PC-9 (cell line): ENCODE results near the gene SEMA5A.

Experiments
- EZH2 ChIP-seq: fragments of 200-600 bp; sonication (generic); IDR thresholded peaks from 2 replicates; pipeline ENCODE4 v1.8.0; 2017; ENCODE audit warnings: antibody characterized with exemption, low read depth
- TF ChIP-seq, protein P1 (sequence below): fragments of 200-600 bp; sonication (generic); conservative IDR thresholded peaks from 2 replicates; pipeline ENCODE4 v1.6.1; 2017; ENCODE audit warnings: mixed run types, antibody characterized with exemption, mild to moderate bottlenecking, moderate library complexity

DNA sequence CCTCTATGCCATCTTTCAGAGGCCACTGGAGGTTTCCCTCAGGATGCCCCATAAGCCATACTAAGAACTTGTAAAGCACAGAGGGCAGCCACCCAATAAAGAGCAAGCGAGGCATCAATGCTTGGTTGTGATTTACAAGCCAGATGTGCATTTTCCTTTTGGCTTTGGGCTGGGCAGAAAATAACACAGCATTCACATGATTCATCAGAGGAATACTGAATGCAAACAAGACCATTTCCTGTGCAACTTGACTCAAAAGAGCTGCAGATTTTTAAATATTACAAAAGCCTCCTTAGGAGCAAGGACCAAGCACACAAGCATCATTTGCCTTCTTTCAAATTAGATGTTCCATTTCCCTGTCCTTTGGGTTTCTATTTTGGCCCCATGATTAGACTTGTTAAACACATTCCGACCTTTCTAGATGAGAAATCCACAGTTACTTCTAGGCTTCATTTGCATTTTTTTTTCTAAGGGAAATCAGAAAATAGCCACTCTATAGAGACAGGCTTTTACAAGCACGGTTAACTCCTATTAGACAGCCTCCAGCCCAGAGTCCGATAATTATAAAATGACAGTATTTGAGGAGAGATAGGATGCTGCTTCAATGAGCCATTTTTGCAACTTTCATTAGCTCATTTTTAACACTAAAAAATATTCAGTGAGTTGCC is 207.8 kb downstream of the SEMA5A start:
- TF ChIP-seq, protein P1, sequence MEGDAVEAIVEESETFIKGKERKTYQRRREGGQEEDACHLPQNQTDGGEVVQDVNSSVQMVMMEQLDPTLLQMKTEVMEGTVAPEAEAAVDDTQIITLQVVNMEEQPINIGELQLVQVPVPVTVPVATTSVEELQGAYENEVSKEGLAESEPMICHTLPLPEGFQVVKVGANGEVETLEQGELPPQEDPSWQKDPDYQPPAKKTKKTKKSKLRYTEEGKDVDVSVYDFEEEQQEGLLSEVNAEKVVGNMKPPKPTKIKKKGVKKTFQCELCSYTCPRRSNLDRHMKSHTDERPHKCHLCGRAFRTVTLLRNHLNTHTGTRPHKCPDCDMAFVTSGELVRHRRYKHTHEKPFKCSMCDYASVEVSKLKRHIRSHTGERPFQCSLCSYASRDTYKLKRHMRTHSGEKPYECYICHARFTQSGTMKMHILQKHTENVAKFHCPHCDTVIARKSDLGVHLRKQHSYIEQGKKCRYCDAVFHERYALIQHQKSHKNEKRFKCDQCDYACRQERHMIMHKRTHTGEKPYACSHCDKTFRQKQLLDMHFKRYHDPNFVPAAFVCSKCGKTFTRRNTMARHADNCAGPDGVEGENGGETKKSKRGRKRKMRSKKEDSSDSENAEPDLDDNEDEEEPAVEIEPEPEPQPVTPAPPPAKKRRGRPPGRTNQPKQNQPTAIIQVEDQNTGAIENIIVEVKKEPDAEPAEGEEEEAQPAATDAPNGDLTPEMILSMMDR = no peak
- no peak for TF ChIP-seq EZH2
